Suprapubic skin (tissue), 4 donors: Measurements from ENCODE around the gene PGM5.

Experiments used
- CTCF ChIP-seq, 2 donors: fragments of 200-600 bp in 1 of 2; fragments of 450-650 bp in 1 of 2; sonication (generic) in 1 of 2; IDR thresholded peaks; one replicate each; pipeline ENCODE4 v1.5.1; 2016 to 2019; ENCODE audit warnings: antibody characterized with exemption in 2 of 2, mild to moderate bottlenecking in 1 of 2, moderate library complexity in 1 of 2
- POLR2A ChIP-seq, 2 donors: fragments of 450-650 bp; IDR thresholded peaks; one replicate each; pipeline ENCODE4 v1.6.1; 2017; ENCODE audit warnings: antibody characterized with exemption in 2 of 2, mild to moderate bottlenecking in 2 of 2, moderate library complexity in 2 of 2
- POLR2AphosphoS5 ChIP-seq, 3 donors: sonication (generic); formaldehyde crosslinking; IDR thresholded peaks; one replicate each; pipeline ENCODE4 v1.6.1; 2017; ENCODE audit warnings: antibody characterized with exemption in 3 of 3

GRCh38 chr9:68455451-68455850 lies 99.0 kb downstream of the PGM5 start:
- TF ChIP-seq CTCF (IDR thresholded peaks at IDR 0.05), result no peak
- no peak for TF ChIP-seq POLR2AphosphoS5 (IDR thresholded peaks at IDR 0.05)
- no peak for TF ChIP-seq POLR2A (IDR thresholded peaks at IDR 0.05)
